Measurements from ENCODE around the gene SH3GL3. TPM values are rescaled to one million over a fixed set of nuclear protein-coding genes. Genes with fewer than 3 reads are reported as not detected.

SH3GL3 gene
- total and polyA plus RNA-seq, 2 of the 8 experiments (the other 6 are each of a cell fraction or from before 2014, with no cell fraction given), result 14.1 to 19.1 TPM

DNA sequence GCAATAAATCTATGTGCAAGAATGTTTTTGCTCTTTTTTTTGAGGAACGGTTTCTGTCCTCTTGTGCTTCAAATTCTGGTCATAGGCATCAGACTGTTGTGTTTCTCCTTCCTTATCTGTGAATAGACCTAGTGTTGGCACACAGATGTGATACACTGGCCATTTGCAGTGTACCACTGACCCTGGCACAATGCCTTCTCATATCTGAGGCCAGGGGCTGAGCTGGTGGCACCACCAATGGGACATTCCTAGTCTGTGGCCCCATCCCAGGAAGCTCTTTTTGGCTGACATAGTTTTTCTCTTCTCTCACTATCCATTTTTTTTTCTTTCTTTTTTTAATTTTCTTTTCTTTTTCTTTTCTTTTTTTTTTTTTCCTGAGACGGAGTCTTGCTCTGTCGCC is 40.4 kb downstream of the SH3GL3 start (continued):
- no peak for TF ChIP-seq RFX5 (IDR thresholded peaks at IDR 0.05; ENCODE audit: borderline replicate concordance, low read depth, low read length)
- no peak for TF ChIP-seq TAF7 (optimal IDR thresholded peaks at IDR 0.05; ENCODE audit: borderline replicate concordance, low read depth, low read length)
- no peak for TF ChIP-seq SP2 (IDR thresholded peaks at IDR 0.05; ENCODE audit: low read length)
- TF ChIP-seq BRCA1 (IDR thresholded peaks at IDR 0.05; ENCODE audit: low read depth, low read length), result no peak
- TF ChIP-seq GTF2F1 (IDR thresholded peaks at IDR 0.05; ENCODE audit: borderline replicate concordance, low read depth, low read length), result no peak
- TF ChIP-seq SP4 (IDR thresholded peaks at IDR 0.05; ENCODE audit: low read length), result no peak
- no peak for TF ChIP-seq YY1 (IDR thresholded peaks at IDR 0.05; ENCODE audit: low read depth, low read length)

Data from H1 (cell line).